GM21717 (cell line): Measurements from ENCODE around the gene RAB4B.
"Not testable (repeated sequence)": the region's sequence is repeated elsewhere in the genome, so short reads cannot be mapped to it uniquely, and the experiment has no call there.

Experiments
- ATAC-seq: cut with Tn5 transposase; IDR thresholded peaks from one replicate; pipeline ENCODE4 v1.9.1; 2021; ENCODE audit warnings: mild to moderate bottlenecking, moderate library complexity; ENCODE audit not compliant: unreplicated experiment

RAB4B gene

GRCh38 chr19:40803170-40803856, 25.3 kb downstream of the RAB4B start:
- no peak for ATAC-seq

- ATAC-seq: no peak
These were observed 26.1 kb downstream of the RAB4B start for GRCh38 chr19:40803857-40804782.

- ATAC-seq: no peak
These were observed 26.8 kb downstream of the RAB4B start for GRCh38 chr19:40804783-40805242.

GRCh38 chr19:40805258-40805868, 27.3 kb downstream of the RAB4B start:
- no peak for ATAC-seq

- no peak for ATAC-seq
These were observed 28.5 kb downstream of the RAB4B start for GRCh38 chr19:40806423-40807146.

GRCh38 chr19:40807147-40808020, 29.3 kb downstream of the RAB4B start:
- ATAC-seq: no peak

GRCh38 chr19:40808021-40808325, 29.9 kb downstream of the RAB4B start:
- ATAC-seq: no peak

- no peak for ATAC-seq
These were observed 30.4 kb downstream of the RAB4B start for GRCh38 chr19:40808497-40808896.

- ATAC-seq: no peak
These were observed 31.5 kb downstream of the RAB4B start for GRCh38 chr19:40809358-40810086.

GRCh38 chr19:40810160-40810559, 32.1 kb downstream of the RAB4B start:
- ATAC-seq: no peak

GRCh38 chr19:40810649-40811408, 32.8 kb downstream of the RAB4B start:
- not testable (repeated sequence) for ATAC-seq

- ATAC-seq: no peak
These were observed 33.7 kb downstream of the RAB4B start for GRCh38 chr19:40811478-40812341.

GRCh38 chr19:40812571-40812970, 34.5 kb downstream of the RAB4B start:
- ATAC-seq: not testable (repeated sequence)

- ATAC-seq: no peak
These were observed 35.1 kb downstream of the RAB4B start for GRCh38 chr19:40813182-40813581.

- ATAC-seq: no peak
These were observed 37.2 kb downstream of the RAB4B start for GRCh38 chr19:40815223-40815622.

- not testable (repeated sequence) for ATAC-seq
These were observed 40.7 kb downstream of the RAB4B start for GRCh38 chr19:40818480-40819399.
